Thoracic aorta (tissue), 2 donors: Measurements from ENCODE around the gene EXD3. TPM values are rescaled to one million over a fixed set of nuclear protein-coding genes. Genes with fewer than 3 reads are reported as not detected.

Experiments used
- ATAC-seq: fragments of 150-250 bp; one replicate; pipeline ENCODE4 v1.8.0; 2017; ENCODE audit warnings: low read depth; ENCODE audit not compliant: insufficient number of reproducible peaks, low FRiP score
- DNase-seq: peaks from one replicate; pipeline ENCODE4 v3.0.0-alpha.2; 2020; ENCODE audit warnings: low spot score
- H3K27ac ChIP-seq, 2 donors: fragments of 200-600 bp; sonication (generic); 1 replicate in 1 of 2; 2 replicates in 1 of 2; pipeline ENCODE4 v1.5.1; 2016; ENCODE audit warnings: mild to moderate bottlenecking in 2 of 2, moderate library complexity in 2 of 2
- H3K27me3 ChIP-seq: fragments of 200-600 bp; sonication (generic); replicated peaks from 2 replicates; pipeline ENCODE4 v1.6.0; 2016; ENCODE audit warnings: mild to moderate bottlenecking; ENCODE audit not compliant: insufficient read depth
- H3K36me3 ChIP-seq: fragments of 200-600 bp; sonication (generic); one replicate; pipeline ENCODE4 v1.5.1; 2016
- H3K4me1 ChIP-seq, 2 donors: fragments of 200-600 bp; sonication (generic); 1 replicate in 1 of 2; 2 replicates in 1 of 2; pipeline versions ENCODE4 v1.5.1 to v1.6.0; 2016; ENCODE audit warnings: low read depth in 2 of 2, mild to moderate bottlenecking in 1 of 2; ENCODE audit not compliant: control insufficient read depth in 1 of 2
- H3K4me3 ChIP-seq: fragments of 200-600 bp; sonication (generic); 2 replicates; pipeline ENCODE4 v1.5.1; 2016; ENCODE audit warnings: mild to moderate bottlenecking
- H3K9me3 ChIP-seq: fragments of 200-600 bp; sonication (generic); 2 replicates; pipeline ENCODE4 v1.5.1; 2016
- total RNA-seq, 2 donors: library from RNA; depleted of rRNA; stranded (reverse); fragments of >200 nt; gene quantifications; one replicate each; pipeline versions ENCODE4 v1.1.0 to v1.2.3, GENCODE V29; 2016
- TF ChIP-seq, protein P1 (sequence below): fragments of 200-600 bp; sonication (generic); IDR thresholded peaks from one replicate; pipeline ENCODE4 v1.5.1; 2019; ENCODE audit warnings: antibody characterized with exemption

Gene EXD3
- total RNA-seq, 2 donors from 2014 or later = 22.7 to 29.4 TPM

DNA sequence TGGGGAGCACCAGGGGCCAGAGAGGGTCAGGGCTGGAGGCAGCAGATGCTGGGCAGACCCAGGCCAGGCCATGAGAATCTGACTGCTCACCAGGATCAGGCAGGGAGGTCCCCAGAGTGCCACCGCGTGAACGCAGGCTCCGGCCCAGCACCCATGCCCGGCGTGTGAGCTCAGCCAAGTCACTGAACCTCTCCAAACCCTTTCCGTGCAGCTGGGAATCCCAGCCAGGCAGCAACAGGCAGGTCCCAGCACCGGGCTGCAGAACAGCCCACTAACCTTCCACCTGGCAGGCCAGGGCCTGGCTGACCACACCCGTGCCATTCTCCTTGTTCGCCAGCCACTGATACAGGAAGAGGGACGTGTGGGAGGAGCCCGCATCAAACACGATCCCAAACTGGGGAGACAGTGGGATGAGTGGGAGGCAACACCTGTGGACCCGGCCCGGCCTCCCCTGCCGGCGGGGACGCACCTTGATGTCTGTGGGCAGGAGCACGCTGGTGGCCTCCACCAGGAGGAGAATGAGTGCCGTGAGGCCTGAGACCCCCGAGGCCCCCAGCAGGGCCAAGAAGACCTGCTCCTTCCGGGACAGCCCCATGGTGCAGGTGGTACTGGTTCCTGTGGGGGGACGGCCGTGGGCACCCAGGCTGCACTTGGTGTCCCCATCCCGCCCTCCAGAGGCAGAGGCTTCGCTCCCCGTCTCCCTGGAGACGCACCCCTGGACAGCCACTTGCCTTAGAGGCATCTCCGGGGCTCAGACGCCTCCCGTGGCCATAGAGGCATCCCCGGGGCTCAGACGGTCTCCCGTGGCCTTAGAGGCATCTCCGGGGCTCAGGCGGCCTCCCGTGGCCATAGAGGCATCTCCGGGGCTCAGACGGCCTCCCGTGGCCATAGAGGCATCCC, 15.0 kb upstream of the EXD3 start:
- TF ChIP-seq, protein P1, sequence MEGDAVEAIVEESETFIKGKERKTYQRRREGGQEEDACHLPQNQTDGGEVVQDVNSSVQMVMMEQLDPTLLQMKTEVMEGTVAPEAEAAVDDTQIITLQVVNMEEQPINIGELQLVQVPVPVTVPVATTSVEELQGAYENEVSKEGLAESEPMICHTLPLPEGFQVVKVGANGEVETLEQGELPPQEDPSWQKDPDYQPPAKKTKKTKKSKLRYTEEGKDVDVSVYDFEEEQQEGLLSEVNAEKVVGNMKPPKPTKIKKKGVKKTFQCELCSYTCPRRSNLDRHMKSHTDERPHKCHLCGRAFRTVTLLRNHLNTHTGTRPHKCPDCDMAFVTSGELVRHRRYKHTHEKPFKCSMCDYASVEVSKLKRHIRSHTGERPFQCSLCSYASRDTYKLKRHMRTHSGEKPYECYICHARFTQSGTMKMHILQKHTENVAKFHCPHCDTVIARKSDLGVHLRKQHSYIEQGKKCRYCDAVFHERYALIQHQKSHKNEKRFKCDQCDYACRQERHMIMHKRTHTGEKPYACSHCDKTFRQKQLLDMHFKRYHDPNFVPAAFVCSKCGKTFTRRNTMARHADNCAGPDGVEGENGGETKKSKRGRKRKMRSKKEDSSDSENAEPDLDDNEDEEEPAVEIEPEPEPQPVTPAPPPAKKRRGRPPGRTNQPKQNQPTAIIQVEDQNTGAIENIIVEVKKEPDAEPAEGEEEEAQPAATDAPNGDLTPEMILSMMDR = no peak
- no peak for ATAC-seq
- Histone ChIP-seq H3K27me3 (peaks cover 4% of the 10 kb centered on the region), H3K27ac (no peak overlapping the region), H3K4me3 (no peak overlapping the region), H3K9me3 (no peaks in the 10 kb centered on the region), H3K4me1 (peaks cover 10 to 15% of the 10 kb centered on the region in 2 donors), H3K36me3 (no peaks in the 10 kb centered on the region)
- DNase-seq = no peak

DNA sequence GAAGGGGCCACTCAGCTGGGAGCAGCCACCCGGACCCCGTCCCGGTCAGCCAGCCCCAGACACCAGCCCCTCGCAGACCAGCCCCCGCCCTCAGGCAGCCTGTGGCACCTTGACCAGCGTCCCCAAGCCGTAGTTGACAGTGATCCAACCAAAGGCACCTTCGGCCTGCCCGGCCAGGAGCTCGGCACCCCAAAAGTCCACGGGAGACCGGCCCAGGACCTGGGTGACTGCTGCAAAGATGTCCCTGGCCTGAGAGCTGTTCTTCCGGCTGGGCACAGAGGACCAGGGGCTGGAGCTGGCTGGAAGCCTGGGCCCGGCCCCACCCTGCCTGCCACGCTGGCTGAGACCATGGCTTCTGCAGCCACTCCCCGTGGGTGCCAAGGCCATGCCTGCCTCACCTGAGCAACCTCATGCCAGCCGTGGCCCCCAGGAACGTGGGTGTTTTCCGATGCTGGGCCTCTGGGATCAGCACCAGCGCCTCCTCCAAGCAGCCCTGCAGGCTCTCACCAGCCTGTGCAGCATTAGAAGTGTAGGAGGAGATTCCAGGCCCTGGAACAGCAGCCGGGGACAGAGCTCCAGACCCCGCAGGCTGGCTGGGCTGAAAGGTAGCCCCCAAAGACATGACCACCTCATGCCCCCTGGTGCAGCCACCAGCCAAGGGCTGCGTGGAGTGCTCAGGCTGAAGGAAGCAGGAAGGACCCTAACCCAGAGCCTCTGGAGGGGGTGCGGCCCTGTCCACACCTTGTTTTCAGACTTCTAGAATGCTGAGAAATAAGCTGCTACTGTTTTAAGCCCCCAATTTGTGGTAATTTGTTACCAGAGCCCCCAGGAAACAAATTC, 14.0 kb upstream of the EXD3 start:
- Histone ChIP-seq H3K27ac (no peak overlapping the region), H3K9me3 (no peaks in the 10 kb centered on the region), H3K4me3 (no peak overlapping the region), H3K27me3 (peaks cover 1% of the 10 kb centered on the region), H3K4me1 (peaks cover 10 to 15% of the 10 kb centered on the region in 2 donors), H3K36me3 (no peaks in the 10 kb centered on the region)
- TF ChIP-seq, protein P1 = no peak
- DNase-seq (no peak), ATAC-seq (no peak)

DNA sequence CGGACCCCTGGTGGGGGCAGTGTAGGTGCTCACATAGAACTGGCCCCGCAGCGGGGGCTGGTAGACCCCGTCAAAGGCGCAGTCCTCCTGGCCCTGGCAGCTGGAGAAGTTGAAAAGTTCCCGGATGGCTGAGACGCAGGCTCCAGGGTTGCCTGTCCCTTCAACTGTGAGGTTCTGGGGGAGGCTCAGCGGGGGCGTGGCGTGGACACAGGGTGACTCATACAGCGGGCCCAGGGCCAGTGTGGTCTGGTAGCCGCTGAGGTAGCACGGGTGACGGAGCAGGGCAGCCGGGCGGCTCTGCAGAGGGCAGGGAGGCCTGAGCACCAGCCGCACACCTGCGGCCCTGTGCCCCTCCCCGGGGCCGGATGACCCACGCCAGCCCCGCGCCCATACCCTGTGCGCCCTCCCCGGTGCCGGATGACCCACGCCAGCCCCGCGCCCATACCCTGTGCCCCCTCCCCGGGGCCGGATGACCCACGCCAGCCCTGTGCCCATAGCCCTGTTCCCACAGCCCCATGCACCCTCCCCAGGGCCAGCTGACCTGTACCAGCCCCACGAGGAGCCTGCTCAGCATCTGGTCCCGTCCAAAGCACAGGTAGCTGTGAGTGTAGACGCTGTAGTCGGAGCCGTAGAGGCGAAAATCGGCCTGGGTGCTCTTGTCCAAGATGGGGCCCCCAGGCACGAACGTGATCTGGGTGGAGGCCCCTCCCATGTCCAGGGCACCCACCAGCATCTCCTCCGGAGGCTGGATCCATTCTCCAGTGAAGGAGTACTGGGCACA, 13.2 kb upstream of the EXD3 start:
- H3K27ac ChIP-seq = no peak overlapping the region
- H3K4me3 ChIP-seq = no peak overlapping the region
- peak; percentile 33 for ATAC-seq

DNA sequence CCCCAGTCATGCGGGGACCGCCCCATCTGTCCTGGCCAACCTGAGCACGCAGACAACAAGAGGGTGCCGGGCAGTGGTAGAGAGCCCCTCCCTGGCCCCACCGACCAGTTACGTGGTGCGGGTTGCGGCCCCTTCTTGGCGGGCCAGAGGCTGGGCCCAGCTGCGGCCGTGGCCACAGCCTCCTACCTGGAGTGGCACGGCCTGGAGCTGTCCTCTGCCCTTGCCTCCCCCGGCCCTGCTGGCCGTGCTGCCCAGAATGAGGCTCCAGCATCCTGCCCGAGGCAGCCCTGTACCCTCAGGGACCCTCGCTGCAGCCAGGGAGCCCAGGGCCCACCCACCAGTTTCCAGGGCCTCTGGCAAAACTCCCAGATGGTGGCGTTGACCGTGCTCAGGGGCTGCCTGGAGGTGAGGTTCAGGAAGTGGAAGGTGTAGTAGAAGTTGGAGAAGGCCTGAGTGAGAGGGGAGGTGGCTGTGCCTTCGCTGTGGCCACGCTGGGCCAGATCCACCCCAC, 12.5 kb upstream of the EXD3 start:
- Histone ChIP-seq H3K27ac (no peak overlapping the region), H3K4me3 (no peak overlapping the region), H3K27me3 (no peaks in the 10 kb centered on the region), H3K9me3 (no peaks in the 10 kb centered on the region), H3K36me3 (no peaks in the 10 kb centered on the region), H3K4me1 (peaks cover 4 to 10% of the 10 kb centered on the region in 2 donors)
- ATAC-seq (no peak), DNase-seq (no peak)
- TF ChIP-seq, protein P1 = no peak

More for the DNA sequence above, 13.2 kb upstream of the EXD3 start:
- no peaks in the 10 kb centered on the region for H3K27me3 ChIP-seq
- TF ChIP-seq, protein P1 = no peak
- no peaks in the 10 kb centered on the region for H3K36me3 ChIP-seq
- H3K4me1 ChIP-seq = peaks cover 4 to 10% of the 10 kb centered on the region in 2 donors
- DNase-seq = no peak
- no peaks in the 10 kb centered on the region for H3K9me3 ChIP-seq
